Kidney capillary endothelial cell (primary cell): ENCODE measurements around the gene USP31.

ENCODE experiments used
- DNase-seq: peaks from one replicate; pipeline ENCODE4 v3.0.0-alpha.2; 2018; ENCODE audit warnings: low spot score

USP31 gene

GRCh38 chr16:23132775-23133463 lies 16.3 kb downstream of the USP31 start:
- no peak for DNase-seq

- DNase-seq = peak; percentile 55
These were observed 17.2 kb downstream of the USP31 start for GRCh38 chr16:23131931-23132621.

- no peak for DNase-seq
These were observed 17.8 kb downstream of the USP31 start for GRCh38 chr16:23131436-23131835.

GRCh38 chr16:23131036-23131435 lies 18.2 kb downstream of the USP31 start:
- DNase-seq = no peak

- no peak for DNase-seq
These were observed 19.6 kb downstream of the USP31 start for GRCh38 chr16:23129686-23130085.

- no peak for DNase-seq
These were observed 21.2 kb downstream of the USP31 start for GRCh38 chr16:23128056-23128455.

- DNase-seq = no peak
These were observed 24.0 kb downstream of the USP31 start for GRCh38 chr16:23125277-23125676.

- DNase-seq = peak; percentile 77
These were observed 24.9 kb downstream of the USP31 start for GRCh38 chr16:23124315-23124714.

GRCh38 chr16:23122144-23122543 lies 27.1 kb downstream of the USP31 start:
- DNase-seq = no peak

GRCh38 chr16:23121024-23121423 lies 28.2 kb downstream of the USP31 start:
- no peak for DNase-seq

- no peak for DNase-seq
These were observed 28.7 kb downstream of the USP31 start for GRCh38 chr16:23120562-23120961.

- DNase-seq = no peak
These were observed 29.7 kb downstream of the USP31 start for GRCh38 chr16:23119570-23119969.

GRCh38 chr16:23114131-23114904 lies 34.9 kb downstream of the USP31 start:
- DNase-seq = no peak

GRCh38 chr16:23113185-23113584 lies 36.1 kb downstream of the USP31 start:
- DNase-seq = no peak

- DNase-seq = no peak
These were observed 38.9 kb downstream of the USP31 start for GRCh38 chr16:23110257-23110899.

GRCh38 chr16:23107936-23108335 lies 41.3 kb downstream of the USP31 start:
- no peak for DNase-seq

GRCh38 chr16:23107117-23107516 lies 42.1 kb downstream of the USP31 start:
- no peak for DNase-seq

- no peak for DNase-seq
These were observed 43.9 kb downstream of the USP31 start for GRCh38 chr16:23105309-23105708.

- no peak for DNase-seq
These were observed 45.0 kb downstream of the USP31 start for GRCh38 chr16:23104032-23104955.

- DNase-seq = no peak
These were observed 45.6 kb downstream of the USP31 start for GRCh38 chr16:23103603-23104002.

- no peak for DNase-seq
These were observed 48.2 kb downstream of the USP31 start for GRCh38 chr16:23101012-23101550.
